HUDEP-2 (cell line): ENCODE measurements around the gene APC2.
A peak's percentile ranks its signal among the peaks of the same experiment; 100 is the strongest.
"Not testable (repeated sequence)": the region's sequence is repeated elsewhere in the genome, so short reads cannot be mapped to it uniquely, and the experiment has no call there.

ENCODE experiments used
- DNase-seq, 76 experiments: peaks; one replicate each; lab custom pipeline; 2025; ENCODE audit not compliant: unreplicated experiment in 76 of 76; lab: John Stamatoyannopoulos, UW

APC2 gene

DNA sequence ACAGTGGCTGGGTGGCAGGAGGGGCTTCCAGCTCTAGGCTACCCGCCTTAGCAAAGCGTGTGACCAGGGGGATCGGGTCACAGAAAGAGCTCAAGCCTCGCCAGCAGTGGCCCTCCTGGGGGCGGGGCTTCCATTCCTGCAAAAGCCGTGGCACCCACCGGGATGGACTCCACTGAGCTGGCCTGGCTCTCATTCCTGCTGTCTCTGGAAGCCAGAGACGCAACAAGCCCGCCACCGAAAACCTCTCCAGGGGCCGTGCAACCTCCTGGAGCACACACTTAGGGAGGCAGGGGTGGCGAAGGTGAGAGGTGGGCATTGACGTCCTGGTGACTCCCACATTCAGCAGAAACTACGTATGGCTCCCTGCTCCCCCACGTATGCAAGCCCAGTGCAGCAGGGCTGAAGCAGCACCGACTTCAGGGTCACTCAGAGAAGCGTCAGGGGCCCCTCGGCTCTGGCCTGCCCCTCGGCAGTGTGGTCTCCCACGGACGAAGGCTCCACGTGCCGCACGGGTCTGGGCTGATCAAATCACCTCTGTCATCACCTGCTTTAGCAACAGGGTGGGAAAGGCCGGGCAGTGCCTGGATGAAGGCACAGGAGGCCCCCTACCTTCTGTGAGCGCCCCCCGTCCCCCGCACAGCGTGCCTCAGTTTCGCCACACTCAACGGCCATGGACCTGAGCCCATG lies 26.0 kb downstream of the APC2 start:
- no peak for DNase-seq

DNA sequence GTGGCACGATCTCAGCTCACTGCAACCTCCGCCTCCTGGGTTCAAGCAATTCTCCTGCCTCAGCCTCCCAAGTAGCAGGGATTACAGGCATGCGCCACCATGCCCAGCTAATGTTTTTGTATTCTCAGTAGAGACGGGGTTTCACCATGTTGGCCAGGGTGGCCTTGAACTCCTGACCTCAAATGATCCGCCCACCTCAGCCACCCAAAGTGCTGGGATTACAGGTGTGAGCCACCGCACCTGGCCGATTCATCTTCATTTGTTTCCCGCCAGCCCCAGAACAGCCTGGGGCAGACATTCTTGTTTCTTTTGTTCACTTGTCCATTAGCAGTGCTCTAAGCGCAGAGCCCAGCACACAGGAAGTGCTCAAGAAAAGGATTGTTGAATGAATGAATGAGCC lies 27.1 kb downstream of the APC2 start:
- not testable (repeated sequence) for DNase-seq

DNA sequence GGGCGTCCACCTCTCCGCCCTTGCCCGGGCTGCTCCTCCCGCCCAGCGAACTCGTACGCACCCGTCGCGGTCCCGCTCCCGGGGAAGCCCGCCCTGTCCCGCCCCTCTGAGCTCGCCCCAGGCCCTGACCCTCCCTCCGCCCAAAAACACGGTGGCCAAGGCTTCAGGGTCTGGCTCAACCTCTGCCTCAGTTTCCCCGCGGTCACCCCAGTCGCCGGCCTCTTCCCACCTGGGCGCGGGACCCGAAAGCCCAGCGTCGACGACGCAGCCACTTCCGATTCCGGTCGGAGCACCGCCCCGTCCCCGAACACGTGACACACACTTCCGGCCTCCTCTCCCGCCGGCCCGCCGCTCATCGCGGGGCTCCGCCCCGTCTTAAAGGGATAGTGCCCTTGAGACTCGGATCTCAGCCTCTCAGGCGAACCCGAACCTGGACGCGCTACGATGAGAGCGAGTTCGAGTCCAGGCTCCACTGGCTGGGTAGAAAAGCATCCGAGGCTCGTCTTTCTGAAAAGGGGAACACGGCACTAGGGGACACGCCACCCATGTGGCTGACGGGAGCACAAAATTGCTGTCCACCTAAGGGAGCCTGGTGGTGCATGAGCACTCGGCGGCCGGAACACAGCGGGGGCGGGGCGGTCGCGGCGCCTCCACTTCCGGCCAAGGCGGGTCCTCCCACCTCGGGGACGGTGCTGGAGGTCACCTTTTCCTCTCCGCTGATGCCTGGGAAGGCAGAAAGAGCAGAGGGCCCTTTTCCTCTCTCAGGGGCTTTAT lies 29.2 kb downstream of the APC2 start, which contains the start of gene C19orf25:
C19orf25 (minus strand) TSS at position 282 of the 774 bp plus-strand sequence. CDS start 312 bp downstream, outside the sequence.
- DNase-seq = peak in 75 of 76 experiments; percentile 25 to 98 (median 94)

DNA sequence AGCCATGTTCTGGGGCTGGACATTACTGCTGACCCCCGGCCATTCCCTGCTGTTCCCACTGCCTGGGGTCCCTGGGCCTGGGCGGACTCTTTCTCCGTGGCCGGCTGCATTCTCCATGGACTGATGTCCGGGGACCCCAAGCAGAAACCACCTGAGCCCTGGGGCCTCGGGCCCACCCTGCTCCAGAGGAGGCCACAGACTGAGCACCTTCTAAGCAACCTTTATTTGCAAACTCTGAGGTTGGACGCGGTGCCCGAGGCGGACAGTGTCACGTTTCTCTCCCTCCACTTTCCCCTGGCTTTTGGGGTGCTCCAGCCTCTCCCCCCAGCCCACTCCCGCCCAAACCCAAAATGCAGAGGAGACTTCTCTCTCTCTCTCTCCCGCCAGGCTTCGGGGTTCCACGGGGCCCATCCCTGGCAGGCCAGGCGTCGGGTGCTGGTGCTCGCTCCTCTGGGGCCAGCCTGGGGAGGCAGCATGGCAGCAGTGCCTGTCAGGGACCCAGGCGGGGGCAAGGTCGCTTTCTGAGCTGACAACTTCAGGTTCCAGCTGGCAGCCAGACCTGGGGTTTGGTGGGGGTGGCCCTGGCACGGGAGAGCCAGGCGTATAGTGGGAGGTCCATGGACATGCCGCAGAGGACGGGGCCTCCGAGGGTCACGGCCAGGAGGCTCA lies 31.4 kb downstream of the APC2 start:
- DNase-seq = no peak

DNA sequence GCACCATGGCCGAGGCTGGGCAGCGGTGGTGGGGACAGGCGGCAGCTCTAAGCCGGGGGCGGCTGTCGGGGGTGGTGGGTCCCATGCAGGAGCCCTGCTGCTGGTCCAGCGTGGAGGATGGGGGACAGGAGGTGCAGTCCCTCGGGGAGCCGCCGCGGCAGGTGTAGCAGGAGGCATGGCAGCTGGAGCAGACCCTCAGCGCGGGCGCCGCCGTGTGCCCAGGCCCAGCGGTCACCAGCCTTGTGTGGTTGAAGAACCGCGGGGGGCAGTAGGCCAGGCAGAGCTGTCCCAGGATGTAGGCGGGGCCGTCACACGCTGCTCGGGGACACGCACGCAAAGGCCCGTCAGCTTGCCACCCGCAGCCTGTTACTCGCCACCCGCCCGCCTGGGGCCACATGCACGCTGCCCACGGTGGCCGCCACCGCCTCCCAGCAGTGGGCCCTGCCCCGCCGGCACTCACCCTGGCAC lies 32.0 kb downstream of the APC2 start:
- DNase-seq = no peak

DNA sequence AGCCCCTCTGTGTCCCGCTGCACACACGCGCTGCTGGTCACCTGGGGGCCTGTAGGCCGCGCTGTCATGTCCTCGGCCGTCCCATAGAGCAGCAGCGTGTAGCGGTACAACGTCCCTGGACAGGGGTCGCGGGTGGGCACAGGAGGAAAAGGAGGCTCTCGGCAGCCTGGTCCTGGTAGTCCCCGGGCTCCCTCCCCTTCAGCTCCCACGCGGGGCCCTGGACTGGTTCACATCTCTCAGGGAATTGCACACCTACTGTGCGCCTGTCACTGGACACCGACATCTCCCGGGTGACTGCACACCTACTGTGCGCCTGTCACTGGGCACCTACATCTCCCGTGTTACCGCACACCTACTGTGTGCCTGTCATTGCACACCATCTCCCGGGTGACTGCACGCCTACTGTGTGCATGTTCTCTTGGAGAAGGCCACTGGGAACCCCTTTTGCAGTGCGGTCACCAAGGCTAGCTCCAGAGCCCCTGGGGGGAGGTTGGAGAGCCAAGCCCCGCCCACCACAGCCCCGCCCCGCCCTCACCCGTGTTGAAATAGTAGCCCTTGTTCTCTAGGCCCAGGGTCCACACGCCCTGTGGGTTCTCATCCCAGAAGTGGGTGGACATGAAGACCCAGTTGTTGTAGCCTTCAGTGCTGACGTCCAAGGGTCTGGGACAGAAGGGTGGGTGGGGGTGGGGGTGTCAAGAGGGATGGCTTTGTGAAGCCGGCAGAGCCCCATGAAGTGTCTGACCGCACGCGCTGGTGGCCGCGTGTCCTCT lies 32.6 kb downstream of the APC2 start:
- no peak for DNase-seq

DNA sequence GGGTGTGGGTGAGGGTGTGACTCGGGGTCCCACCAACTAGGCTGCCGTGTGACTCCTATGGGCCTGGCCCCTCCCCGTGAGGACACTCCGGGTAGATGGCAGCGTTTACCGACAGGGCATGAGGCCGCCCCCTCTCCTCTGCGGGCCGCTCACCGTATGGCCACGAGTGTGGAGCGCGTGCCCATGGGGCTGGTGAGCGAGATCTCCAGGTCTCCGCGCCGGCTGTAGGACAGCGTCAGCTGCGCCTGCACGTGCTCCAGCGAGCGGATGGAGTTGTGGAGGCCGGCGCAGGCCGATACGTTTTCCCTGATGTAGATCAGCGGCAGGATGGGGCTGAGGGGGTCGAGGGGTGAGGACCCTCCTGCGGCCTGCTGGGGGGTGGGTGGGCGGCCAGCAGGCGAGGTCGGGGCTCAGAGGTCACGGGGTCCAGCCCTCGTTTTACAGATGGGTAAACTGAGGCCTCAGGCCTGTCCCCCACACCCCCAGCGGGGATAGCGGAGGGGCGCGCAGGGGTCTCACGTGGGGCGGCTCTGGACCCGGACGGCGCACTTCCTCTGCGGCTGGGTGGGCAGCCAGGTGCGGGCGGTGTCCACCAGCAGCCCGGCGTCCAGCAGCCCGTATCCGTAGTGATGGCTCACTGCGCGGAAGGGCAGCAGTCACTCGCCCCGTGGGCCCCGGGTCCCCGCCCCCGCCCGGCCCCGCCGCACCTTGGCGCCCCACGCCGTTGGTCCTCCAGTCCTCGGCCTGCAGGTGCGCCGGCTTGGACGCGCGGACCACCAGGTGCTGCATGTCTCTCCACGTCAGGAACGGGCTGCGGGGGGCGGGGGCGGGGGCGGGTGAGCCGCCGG lies 33.4 kb downstream of the APC2 start:
- no peak for DNase-seq

DNA sequence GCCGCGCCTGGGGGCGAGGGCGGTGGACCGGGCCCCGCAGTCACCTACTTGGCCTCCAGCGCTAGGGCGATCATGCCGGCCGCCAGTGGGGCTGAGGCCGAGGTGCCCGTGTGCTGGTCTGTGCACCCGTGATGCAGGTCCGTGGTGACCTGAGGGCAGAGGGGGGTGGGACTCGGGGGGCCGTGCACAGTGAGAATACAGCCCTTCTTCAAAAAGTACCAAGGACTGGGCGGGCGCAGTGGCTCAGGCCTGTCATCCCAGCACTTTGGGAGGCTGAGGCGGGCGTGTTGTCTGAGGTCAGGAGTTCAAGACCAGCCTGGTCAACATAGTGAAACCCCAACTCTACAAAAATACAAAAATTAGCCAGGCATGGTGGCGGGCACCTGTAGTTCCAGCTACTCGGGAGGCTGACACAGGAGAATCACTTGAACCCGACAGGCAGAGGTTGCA lies 34.1 kb downstream of the APC2 start:
- no peak for DNase-seq

DNA sequence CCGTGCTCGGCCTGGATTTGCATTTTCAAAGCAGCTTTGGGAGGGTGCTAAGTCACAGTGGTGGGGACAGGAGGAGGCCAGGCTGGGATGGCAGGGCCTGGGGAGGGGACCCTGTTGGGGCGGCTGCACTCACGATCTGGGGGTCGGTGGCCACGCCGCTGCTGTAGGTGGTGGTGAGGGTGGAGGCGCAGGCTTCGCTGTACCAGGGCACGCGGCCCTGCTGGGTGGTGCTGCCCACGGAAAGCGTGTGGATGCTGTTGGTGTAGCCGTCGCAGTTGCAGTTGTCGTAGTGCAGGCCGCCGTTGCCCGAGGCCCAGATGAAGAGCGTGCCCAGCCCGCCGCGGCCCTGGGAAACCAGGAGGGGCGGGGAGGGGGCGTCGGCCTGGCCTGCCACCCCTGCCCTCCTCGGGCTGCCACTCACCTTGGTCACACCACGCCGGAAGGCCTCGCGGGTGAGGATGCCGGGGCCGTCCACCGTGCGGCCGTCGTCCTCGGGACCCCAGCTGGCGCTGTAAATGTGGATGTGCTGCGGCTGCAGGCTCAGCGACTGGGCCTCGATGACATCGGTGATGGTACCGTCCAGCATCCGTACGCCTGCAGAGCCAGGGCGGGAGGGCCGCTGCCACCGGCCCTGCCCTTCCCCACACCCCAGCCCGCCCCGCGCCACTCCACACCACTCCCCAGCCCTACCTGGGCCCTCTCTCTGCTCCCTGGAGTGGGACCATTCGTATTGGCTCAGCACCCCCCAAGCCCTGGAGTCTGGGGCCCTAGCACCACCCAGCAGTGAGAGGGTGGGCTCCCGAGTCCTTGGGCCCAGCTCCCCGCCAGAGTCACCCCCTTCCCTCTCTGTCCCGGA lies 37.0 kb downstream of the APC2 start:
- DNase-seq = no peak

DNA sequence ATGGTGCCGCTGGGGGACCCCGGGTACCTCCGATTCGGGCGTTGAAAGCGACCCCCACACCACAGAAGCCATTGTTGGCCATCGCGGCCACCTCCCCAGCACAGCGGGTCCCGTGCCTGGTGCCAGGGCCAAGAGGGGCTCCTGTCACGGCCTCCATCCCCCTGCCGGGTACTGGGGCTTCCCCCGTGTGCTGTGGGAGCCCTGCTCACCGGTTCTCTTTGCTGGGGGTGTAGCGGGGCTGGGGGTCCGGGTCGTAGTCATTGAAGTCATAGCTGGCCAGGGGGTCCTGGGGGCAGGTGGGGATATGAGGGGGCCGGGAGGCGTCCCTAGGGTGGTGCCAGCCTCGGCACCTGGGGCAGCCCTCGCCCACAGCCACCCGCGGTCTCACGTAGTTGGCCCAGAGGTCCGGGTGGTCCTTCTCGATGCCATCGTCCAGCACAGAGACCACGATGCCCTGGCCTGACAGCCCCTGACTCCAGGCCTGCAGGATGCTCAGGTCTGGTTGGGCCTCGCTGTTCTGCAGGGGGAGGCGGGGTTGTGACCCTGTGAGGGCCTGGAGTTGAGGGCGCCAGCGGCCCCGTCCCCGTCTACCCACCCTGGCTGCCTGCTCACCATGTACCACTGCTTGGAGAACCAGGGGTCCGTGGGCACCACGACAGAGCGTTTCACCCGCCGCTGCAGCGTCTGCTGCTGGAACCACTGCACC lies 37.8 kb downstream of the APC2 start:
- no peak for DNase-seq

DNA sequence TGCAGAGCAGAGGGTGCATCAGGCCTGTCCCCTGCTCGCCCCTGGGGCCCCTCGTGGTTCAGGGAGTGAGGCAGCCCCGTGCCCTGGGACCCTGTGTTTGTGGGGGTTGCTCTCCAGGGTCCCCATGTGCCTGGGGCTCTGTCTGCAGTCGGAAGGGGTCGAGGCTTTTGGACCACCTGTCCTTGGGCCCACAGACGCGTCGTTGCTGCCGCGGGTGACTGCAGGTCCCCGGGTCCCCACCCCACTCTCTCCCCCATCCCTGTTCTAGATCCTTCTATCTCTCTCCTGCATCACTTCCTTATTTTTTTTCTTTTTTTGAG lies 38.3 kb downstream of the APC2 start:
- no peak for DNase-seq

DNA sequence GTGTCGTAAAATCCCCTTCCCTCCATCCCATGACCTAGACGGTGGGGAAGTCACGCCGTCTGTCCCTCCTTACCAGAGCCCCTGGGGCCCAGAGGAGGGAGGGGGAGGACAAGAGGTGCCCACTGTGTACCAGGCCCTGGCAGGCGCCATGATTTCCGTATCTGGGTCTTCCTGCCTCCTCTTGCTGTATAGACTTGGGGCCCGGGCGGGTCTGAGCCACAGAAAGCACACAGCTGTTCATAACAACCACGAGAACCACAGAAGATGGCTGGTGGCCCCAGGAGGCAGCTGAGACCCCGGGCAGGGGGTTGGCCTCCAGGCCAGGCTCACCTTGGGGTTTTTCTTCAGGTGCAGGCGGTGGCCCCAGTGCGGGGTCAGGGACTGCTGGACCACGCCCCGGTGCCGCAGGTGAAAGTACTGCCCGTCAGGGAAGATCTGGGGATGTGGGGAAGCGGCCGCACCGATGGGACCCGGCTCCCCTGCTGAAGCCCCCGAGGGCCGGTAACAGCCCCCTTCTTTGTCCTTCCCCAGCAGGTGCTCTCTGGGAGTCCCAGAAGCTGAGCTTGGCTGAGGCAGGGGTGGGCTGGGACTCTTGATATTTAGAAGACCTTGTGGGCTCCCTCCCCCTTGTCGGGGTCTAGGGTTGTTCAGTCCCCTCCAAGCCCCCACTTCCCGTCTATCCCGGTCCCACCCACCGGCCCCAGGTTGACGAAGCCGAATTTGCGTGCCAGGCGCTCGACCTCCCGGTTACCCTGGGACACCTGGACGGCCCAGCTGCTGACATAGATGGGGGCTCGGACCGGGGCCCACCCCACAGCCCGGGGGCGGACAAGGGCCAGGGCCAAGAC lies 39.8 kb downstream of the APC2 start:
- no peak for DNase-seq

DNA sequence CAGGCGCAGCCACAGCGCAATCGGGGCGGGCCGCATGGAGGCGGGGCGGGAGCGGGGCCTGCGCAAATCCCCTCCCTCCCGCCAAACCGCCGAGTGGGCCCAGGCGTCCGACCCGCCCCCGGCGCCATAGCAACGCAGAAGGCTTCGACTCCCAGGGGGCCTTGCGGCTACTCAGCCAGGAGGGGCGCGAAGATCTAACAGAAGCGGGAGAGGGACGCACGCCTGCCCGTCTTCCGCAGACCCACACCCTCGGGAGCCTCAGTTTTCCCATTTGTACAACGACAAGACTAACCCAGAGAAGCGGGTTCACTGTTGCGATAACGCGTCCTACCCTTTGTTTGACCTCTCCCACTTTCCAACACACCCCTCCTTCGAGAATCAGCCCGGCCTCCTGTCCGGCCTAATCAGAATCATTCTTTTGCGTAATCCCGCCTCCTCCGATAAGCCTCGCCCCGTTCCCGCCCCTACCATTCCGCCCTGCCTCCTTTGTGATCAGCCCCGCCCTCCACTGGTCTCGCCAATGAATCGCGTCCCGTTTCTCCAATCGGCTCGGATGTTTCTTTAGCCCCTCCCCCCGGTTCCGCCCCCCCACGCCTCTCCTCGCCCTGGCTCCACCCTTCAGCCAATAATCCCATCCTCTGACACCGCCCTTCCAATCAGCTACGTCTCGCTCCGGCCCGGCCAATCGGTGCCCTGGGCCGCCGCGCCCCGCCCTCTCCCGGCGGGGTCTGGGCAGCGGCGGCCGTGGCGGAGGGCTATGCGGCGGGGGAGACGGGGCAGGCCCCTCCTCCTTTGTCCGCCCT lies 40.6 kb downstream of the APC2 start, which contains the start of gene PCSK4:
PCSK4 (minus strand) TSS at position 40 of the 803 bp plus-strand sequence; CDS start at position 36, 4 bp downstream.
- DNase-seq = peak; percentile 89 to 100 (median 100)

DNA sequence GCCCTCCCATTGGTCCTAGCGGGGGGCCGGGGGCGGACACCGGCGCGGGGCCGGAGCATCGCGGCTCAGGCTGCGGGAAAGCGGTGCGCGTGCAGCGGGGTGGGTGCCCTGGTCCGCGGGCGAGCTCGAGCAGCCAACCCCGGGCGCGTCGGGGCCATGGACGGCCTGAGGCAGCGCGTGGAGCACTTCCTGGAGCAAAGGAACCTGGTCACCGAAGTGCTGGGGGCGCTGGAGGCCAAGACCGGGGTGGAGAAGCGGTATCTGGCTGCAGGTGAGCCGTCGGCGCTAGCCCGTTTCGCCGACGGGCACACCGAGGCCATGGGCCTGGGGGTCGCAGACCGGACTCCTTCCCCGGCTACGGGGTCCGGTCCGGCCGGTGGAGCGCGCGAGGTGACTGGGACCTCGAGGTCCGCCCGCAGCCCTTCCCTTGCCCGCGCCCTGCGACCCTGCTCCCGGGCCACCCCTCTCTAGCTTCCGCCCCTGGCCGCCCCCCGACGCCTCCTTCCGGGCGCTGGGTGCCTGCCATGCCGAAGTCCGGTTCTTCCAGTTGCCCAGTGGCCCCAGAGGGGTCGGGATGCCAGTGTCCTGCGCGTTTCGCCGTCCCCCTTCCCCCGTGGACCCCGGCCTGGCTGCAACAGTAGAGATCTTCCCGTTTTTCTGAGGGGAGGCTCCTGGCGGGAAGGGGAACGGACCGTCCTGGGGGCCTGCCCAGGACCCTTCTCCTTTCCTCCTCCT lies 41.4 kb downstream of the APC2 start, which contains the start of gene REEP6:
REEP6 (plus strand) TSS at position 68 of the 735 bp plus-strand sequence; CDS start at position 157, 89 bp downstream.
- no peak for DNase-seq

DNA sequence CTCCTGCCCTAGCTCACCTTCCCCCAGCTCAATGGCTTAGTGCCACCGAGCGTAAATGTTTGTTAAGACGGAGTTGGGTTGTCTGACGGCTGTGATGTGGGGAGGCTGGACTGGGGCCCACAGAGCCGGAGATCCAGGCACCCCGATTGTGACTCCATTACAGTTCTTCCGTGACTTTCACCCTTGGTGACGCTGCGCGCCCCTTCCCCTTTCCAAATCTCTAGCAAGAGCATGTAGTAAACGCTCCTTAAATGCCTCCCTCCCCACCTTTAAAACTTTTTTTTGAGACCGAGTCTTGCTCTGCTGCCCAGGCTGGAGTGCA lies 41.9 kb downstream of the APC2 start:
- DNase-seq = peak in 1 of 76 experiments; percentile 32
